K562 (cell line): Measurements from ENCODE around the gene DGKB. TPM values are rescaled to one million over a fixed set of nuclear protein-coding genes. Genes with fewer than 3 reads are reported as not detected.

Source experiments
- ATAC-seq: fragments of 200-7000 bp; cut with Tn5 transposase; 3 replicates; pipeline ENCODE4 v1.9.1; 2020; ENCODE audit warnings: moderate library complexity
- BruUV-seq: library from RNA; stranded (reverse); fragments of 400-500 nt; replicated peaks from 2 replicates; lab custom pipeline; 2021; lab: Mats Ljungman, UMichigan
- CTCF ChIA-PET: fragments of 300-600 bp; formaldehyde crosslinking; extraction: SDS; loops from one replicate; lab custom pipeline; 2021; ENCODE audit warnings: low intra/inter-chr PET ratio; lab: Yijun Ruan, JAX
- POLR2A ChIA-PET: fragments of 300-600, 350-650 bp; sonication (Branson Sonifier 250); formaldehyde crosslinking; extraction: SDS; loops from one replicate; lab custom pipeline; 2021; ENCODE audit warnings: antibody characterized with exemption, inconsistent platforms; lab: Yijun Ruan, JAX
- DNase-seq, 4 experiments: peaks; one replicate each; pipeline versions ENCODE4 v3.0.0 to v3.0.0-alpha.2; 2011 to 2018; ENCODE audit warnings: low spot score in 3 of 4, mixed read lengths in 3 of 4; ENCODE audit errors: extremely low read depth in 1 of 4
- FAIRE-seq: peaks from 2 replicates; lab custom pipeline; 2011; peaks lifted over from hg19 to GRCh38; lab: Jason Lieb, UNC
- H2AFZ ChIP-seq: 2 replicates; pipeline ENCODE4 v1.6.0; 2011; ENCODE audit warnings: low read depth, low read length, control low read depth, inconsistent platforms
- H3K27ac ChIP-seq: fragments of 200-600 bp; 3 replicates; pipeline ENCODE4 v1.8.0; 2011; ENCODE audit warnings: low read depth, mild to moderate bottlenecking, control low read depth, inconsistent platforms, low read length, moderate library complexity, mixed read lengths; ENCODE audit errors: extremely low read depth
- H3K27me3 ChIP-seq, 2 experiments: fragments of 300-600 bp in 1 of 2; 2 replicates in 1 of 2; 3 replicates in 1 of 2; pipeline versions ENCODE4 v1.6.0 to v1.8.0; 2011; ENCODE audit warnings: inconsistent platforms in 2 of 2, low read length in 2 of 2, mild to moderate bottlenecking in 1 of 2, mixed read lengths in 1 of 2, moderate library complexity in 1 of 2; ENCODE audit not compliant: control insufficient read depth in 2 of 2, insufficient read depth in 2 of 2
- H3K36me3 ChIP-seq: fragments of 300-600 bp; 3 replicates; pipeline ENCODE4 v1.8.0; 2011; ENCODE audit warnings: mild to moderate bottlenecking, low read length, inconsistent platforms; ENCODE audit not compliant: control insufficient read depth, insufficient read depth
- H3K4me1 ChIP-seq, 2 experiments: fragments of 200-600 bp in 1 of 2; replicated peaks in 1 of 2; 2 replicates in 1 of 2; 3 replicates in 1 of 2; pipeline versions ENCODE4 v1.5.1 to v1.8.0; 2011; ENCODE audit warnings: inconsistent platforms in 2 of 2, low read length in 2 of 2, mild to moderate bottlenecking in 1 of 2, mixed read lengths in 1 of 2, moderate library complexity in 1 of 2; ENCODE audit not compliant: control insufficient read depth in 2 of 2, insufficient read depth in 2 of 2
- H3K4me2 ChIP-seq: 2 replicates; pipeline ENCODE4 v1.6.1; 2011; ENCODE audit warnings: low read length, control low read depth, inconsistent platforms, mixed read lengths; ENCODE audit not compliant: insufficient read depth
- H3K4me3 ChIP-seq: fragments of 200-600 bp; sonication (generic), shearing (Covaris generic); 2 replicates; pipeline ENCODE4 v1.5.1; 2016; ENCODE audit warnings: control low read depth, inconsistent platforms
- H3K79me2 ChIP-seq: fragments of 200-600 bp; 3 replicates; pipeline ENCODE4 v1.8.0; 2011; ENCODE audit warnings: low read length, inconsistent platforms; ENCODE audit not compliant: control insufficient read depth, insufficient read depth
- H3K9ac ChIP-seq, 2 experiments: 2 replicates each; pipeline versions ENCODE4 v1.6.0 to v1.6.1; 2011; ENCODE audit warnings: low read depth in 2 of 2, low read length in 2 of 2, control low read depth in 1 of 2, inconsistent platforms in 1 of 2, mild to moderate bottlenecking in 1 of 2, mixed read lengths in 1 of 2; ENCODE audit not compliant: insufficient read depth in 1 of 2
- H3K9me1 ChIP-seq: one replicate; pipeline ENCODE4 v1.6.0; 2011; ENCODE audit warnings: inconsistent platforms, mild to moderate bottlenecking, low read length, moderate library complexity; ENCODE audit not compliant: control insufficient read depth, insufficient read depth
- H3K9me3 ChIP-seq: replicated peaks from 2 replicates; pipeline ENCODE4 v1.5.1; 2011; ENCODE audit warnings: low read depth, low read length, inconsistent platforms; ENCODE audit not compliant: control insufficient read depth, insufficient read depth
- H4K20me1 ChIP-seq: replicated peaks from 2 replicates; pipeline ENCODE4 v1.6.1; 2011; ENCODE audit warnings: low read length, inconsistent platforms, mixed read lengths; ENCODE audit not compliant: control insufficient read depth, insufficient read depth
- LARP7 ChIP-seq: fragments of 450-650 bp; IDR thresholded peaks from 2 replicates; pipeline ENCODE4 v1.6.1; 2016
- RHOXF2B ChIP-seq: fragments of 250-450 bp; sonication (Bioruptor Pico); conservative IDR thresholded peaks from 2 replicates; pipeline ENCODE4 v1.5.1; 2021
- U2AF2 ChIP-seq: fragments of 200-400 bp; formaldehyde crosslinking; optimal IDR thresholded peaks from 2 replicates; pipeline ENCODE3; 2017; ENCODE audit warnings: low read depth, mild to moderate bottlenecking, low read length
- ZNF3 ChIP-seq: fragments of 250-450 bp; sonication (Bioruptor Pico); IDR thresholded peaks from 2 replicates; pipeline ENCODE4 v1.5.0; 2021; ENCODE audit warnings: mild to moderate bottlenecking, moderate library complexity
- WGBS: fragments of 100-300 bp; shearing (Covaris generic); methylation state at CpG from one replicate; pipeline ENCODE4 v1.1.6; 2016; ENCODE audit warnings: low coverage, mixed read lengths; ENCODE audit not compliant: insufficient coverage; ENCODE audit errors: missing lambda C conversion rate; 5-methylcytosine and 5-hydroxymethylcytosine counted together
- in situ Hi-C: fragments of 300-500 bp; cut with MboI; formaldehyde crosslinking; loops from 4 replicates; pipeline ENCODE4 v1.15.0; 2018; ENCODE audit warnings: inconsistent platforms, mixed read lengths
- intact Hi-C: fragments of 100-400 bp; cut with micrococcal nuclease; formaldehyde crosslinking; loops from 2 replicates; pipeline ENCODE4 v1.14.2; 2022
- polyA plus RNA-seq, 8 experiments: library from polyadenylated mRNA; depleted of rRNA in 4 of 8; stranded (reverse) in 5 of 8; unstranded in 3 of 8; fragments of >200 nt; fragmentation: Nextera tagmentation in 2 of 8; fragmentation: Illumina TruSeq in 1 of 8; extraction: Ambion mirVana in 2 of 8; extraction: Trizol in 1 of 8; gene quantifications; 2 replicates each; pipeline versions ENCODE4 v1.2.1 to v1.2.3, GENCODE V29; 2011 to 2014; ENCODE audit warnings: inconsistent platforms in 1 of 8, missing spikeins in 1 of 8
- total RNA-seq, 7 experiments: library from RNA; depleted of rRNA in 6 of 7; stranded (reverse); fragments of >200 nt in 6 of 7; fragmentation: Illumina TruSeq in 2 of 7; extraction: Trizol in 2 of 7; gene quantifications; 2 replicates each; pipeline versions ENCODE4 v1.2.1 to v1.2.3, GENCODE V29; 2011 to 2021; ENCODE audit warnings: low replicate concordance in 1 of 7
- TF ChIP-seq, protein P1 (sequence below): fragments of 450-650 bp; IDR thresholded peaks from 2 replicates; pipeline ENCODE4 v1.6.1; 2016; ENCODE audit warnings: borderline replicate concordance
- TF ChIP-seq, protein P2 (sequence below), 2 experiments: fragments of 450-650 bp; formaldehyde crosslinking in 1 of 2; IDR thresholded peaks; 2 replicates each; pipeline versions ENCODE4 v1.4.0 to v1.6.1; 2014 to 2020; ENCODE audit warnings: mild to moderate bottlenecking in 2 of 2, borderline replicate concordance in 1 of 2, low read depth in 1 of 2

Gene DGKB
- total and polyA plus RNA-seq, 9 of the 15 experiments (the other 6 are each of a cell fraction or from before 2014, with no cell fraction given): 0.01 TPM; not detected in 8

DNA sequence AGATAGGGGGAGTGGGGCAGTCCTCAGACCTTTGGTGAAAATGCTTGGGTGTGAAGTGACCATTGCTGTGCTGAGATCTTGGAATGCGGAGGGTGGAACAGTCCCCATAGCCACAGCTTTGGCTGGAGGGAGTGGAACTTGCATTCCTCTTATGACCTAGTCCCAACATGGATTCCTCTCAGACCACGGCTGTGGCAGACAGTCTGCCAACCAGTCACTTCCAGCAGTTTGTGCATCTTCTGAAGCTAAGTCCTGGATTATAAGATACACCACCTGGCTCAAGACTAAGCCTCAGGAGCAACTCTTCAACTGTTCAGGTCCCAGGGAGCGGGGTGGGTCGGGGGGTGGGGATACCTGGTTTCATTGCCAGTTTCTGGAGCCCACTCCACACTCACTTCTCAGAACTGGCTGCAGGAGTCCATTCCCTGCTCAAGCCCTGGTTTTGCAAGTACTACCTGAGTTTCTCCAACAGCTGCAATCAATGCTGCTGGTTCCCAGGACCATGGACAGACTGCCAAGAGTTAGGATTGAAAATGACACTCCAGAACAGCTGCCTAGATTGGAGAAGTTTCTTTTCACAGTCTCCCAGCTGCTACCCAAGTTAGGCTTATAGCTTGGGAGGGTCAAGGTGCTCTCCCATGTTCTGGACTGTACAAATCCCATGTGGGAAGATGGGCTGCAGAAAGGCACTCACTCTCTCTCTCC, 29.1 kb upstream of the DGKB start (continued):
- TF ChIP-seq, protein P1, sequence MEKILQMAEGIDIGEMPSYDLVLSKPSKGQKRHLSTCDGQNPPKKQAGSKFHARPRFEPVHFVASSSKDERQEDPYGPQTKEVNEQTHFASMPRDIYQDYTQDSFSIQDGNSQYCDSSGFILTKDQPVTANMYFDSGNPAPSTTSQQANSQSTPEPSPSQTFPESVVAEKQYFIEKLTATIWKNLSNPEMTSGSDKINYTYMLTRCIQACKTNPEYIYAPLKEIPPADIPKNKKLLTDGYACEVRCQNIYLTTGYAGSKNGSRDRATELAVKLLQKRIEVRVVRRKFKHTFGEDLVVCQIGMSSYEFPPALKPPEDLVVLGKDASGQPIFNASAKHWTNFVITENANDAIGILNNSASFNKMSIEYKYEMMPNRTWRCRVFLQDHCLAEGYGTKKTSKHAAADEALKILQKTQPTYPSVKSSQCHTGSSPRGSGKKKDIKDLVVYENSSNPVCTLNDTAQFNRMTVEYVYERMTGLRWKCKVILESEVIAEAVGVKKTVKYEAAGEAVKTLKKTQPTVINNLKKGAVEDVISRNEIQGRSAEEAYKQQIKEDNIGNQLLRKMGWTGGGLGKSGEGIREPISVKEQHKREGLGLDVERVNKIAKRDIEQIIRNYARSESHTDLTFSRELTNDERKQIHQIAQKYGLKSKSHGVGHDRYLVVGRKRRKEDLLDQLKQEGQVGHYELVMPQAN: no peak
- TF ChIP-seq, all 486 proteins: peak for 0

DNA sequence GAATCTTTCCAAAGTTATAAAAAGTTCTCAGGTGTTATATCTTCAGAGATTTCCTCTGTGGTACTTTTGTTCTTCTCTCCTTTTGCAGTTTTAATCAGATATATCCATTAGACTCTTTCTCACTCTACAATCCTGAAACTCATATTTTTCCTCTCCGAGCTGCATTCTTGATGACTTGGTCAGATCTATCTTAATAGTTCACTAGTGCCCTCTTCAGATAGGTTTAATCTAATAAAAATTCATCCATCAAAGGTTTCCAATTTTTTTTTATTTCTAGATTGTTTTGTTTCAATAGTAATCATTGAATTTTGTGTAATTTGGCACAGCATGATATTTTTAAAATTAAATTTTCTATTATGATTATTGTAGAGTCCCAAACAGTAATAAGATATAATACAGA, 21.8 kb upstream of the DGKB start:
- DNase-seq (no peak), ATAC-seq (no peak), FAIRE-seq (no peak)
- no peaks in the 10 kb centered on the region for H4K20me1 ChIP-seq
- H3K9ac ChIP-seq: no peak overlapping the region
- intact Hi-C loops (no loop called here), in situ Hi-C loops (no loop called here)
- no peak overlapping the region for H3K4me3 ChIP-seq
- no peaks in the 10 kb centered on the region for H3K4me1 ChIP-seq
- H3K9me3 ChIP-seq: no peaks in the 10 kb centered on the region
- H3K79me2 ChIP-seq: no peaks in the 10 kb centered on the region
- no peaks in the 10 kb centered on the region for H3K9me1 ChIP-seq
- no TSS peak for BruUV-seq
- H3K27me3 ChIP-seq: no peaks in the 10 kb centered on the region
- WGBS: 0% methylated on average over 1 of the region's 1 CpG
- H3K36me3 ChIP-seq: no peaks in the 10 kb centered on the region
- no peak overlapping the region for H2AFZ ChIP-seq
- ChIA-PET POLR2A (no interaction called here), CTCF (no interaction called here)
- H3K27ac ChIP-seq: no peak overlapping the region
- no peak overlapping the region for H3K4me2 ChIP-seq
- TF ChIP-seq U2AF2 (no peak), LARP7 (no peak), ZNF3 (CRISPR knock-in tag) (no peak), RHOXF2B (CRISPR knock-in tag) (no peak)
- TF ChIP-seq, protein P2, sequence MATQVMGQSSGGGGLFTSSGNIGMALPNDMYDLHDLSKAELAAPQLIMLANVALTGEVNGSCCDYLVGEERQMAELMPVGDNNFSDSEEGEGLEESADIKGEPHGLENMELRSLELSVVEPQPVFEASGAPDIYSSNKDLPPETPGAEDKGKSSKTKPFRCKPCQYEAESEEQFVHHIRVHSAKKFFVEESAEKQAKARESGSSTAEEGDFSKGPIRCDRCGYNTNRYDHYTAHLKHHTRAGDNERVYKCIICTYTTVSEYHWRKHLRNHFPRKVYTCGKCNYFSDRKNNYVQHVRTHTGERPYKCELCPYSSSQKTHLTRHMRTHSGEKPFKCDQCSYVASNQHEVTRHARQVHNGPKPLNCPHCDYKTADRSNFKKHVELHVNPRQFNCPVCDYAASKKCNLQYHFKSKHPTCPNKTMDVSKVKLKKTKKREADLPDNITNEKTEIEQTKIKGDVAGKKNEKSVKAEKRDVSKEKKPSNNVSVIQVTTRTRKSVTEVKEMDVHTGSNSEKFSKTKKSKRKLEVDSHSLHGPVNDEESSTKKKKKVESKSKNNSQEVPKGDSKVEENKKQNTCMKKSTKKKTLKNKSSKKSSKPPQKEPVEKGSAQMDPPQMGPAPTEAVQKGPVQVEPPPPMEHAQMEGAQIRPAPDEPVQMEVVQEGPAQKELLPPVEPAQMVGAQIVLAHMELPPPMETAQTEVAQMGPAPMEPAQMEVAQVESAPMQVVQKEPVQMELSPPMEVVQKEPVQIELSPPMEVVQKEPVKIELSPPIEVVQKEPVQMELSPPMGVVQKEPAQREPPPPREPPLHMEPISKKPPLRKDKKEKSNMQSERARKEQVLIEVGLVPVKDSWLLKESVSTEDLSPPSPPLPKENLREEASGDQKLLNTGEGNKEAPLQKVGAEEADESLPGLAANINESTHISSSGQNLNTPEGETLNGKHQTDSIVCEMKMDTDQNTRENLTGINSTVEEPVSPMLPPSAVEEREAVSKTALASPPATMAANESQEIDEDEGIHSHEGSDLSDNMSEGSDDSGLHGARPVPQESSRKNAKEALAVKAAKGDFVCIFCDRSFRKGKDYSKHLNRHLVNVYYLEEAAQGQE (IDR thresholded peaks at IDR 0.05; ENCODE audit: borderline replicate concordance): no peak
- TF ChIP-seq, protein P2 (CRISPR knock-in tag; IDR thresholded peaks at IDR 0.05; ENCODE audit: low read depth): no peak
